Measurements from ENCODE around the gene DVL3.
"Not testable (repeated sequence)": the region's sequence is repeated elsewhere in the genome, so short reads cannot be mapped to it uniquely, and the experiment has no call there.

DVL3 gene

DNA sequence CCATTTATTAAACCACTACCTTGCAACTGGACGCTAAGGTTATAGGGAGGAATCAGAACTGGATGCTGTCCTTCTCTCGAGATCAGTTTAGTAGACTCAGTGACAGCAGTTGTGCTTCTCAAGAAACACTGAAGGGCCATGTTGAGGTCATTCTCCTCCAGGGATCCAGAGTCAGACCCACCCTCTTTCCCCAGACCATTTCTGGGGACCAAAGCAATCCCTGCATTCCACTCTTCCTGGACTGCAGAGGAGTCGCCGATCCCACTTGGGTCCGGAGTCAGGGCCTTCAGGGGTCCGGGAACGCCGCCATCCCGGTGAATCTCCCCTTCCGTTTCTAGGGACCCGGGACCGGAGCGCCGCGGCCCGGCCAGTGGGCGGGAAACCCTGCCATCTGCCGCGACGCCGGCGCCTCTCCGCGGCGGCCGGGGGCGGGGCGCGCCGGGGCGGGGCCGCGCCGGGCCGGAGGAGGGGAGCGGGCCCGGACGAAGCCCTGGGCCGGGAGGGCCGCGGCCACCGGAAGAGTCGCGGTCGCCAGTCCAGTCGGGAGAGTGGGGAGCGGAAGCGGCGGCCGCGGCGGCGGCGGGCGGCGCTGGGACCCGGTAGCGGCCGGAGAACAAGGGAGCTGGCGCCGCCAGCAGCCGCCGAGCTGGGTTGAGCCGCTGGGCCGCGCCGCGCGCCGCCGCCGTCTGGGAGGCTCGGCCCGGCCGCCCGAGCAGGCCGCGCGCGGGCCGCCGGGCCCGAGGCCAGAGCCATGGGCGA is at the start of gene DVL3:
TSS of gene DVL3 (plus strand) at position 493 of the 759 bp plus-strand sequence. CDS start at position 752, 259 bp downstream.
- DNase-seq, result peak; percentile 84

DNA sequence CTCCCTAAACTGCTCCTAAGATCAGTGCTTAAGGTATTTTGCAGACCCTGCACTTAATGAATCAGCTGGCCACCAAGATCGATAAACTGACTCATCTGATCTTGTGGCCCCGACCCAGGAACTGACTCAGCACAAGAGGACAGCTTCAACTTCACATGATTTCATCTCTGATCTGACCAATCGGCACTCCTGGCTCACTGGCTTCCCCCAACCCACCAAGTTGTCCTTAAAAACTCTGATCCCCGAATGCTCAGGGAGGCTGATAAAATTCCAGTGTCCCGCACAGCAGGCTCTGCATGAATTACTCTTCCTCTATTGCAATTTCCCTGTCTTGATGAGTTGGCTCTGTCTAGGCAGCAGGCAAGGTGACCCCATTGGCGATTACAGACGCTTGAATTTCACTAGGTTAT is 44.9 kb upstream of the DVL3 start:
- peak; percentile 2 for DNase-seq

DNA sequence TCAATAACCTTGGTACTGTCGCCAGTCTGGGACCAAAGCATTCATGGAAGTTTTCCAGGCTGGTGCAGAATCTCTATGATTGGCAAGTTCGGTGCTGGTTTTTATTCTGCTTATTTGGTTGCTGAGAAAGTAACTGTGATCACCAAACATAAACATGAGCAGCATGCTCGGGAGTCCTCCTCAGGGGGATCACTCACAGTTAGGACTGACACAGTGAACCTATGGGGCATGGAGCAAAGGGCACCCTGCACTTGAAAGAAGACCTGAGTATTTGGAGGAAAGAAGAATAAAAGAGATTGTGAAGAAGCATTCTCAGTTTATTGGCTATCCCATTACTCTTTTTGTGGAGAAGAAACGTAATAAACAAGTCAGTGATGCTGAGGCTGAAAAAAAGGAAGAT is 39.2 kb upstream of the DVL3 start:
- no peak for DNase-seq

DNA sequence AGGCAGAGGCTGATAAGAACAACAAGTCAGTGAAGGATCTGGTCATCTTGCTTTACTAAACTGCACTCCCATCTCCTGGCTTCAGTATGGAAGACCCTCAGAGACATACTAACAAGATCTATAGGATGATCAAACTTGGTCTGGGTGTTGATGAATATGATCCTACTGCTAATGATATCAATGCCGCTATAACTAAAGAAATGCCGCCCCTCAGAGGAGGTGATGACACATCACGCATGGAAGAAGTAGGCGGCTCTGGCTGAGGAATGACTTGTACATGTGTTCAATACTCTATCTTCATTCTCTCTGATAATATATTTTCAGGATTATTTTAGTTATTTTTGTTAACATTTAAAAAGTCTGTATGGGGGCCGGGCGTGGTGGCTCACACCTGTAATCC is 37.5 kb upstream of the DVL3 start:
- DNase-seq, result no peak

DNA sequence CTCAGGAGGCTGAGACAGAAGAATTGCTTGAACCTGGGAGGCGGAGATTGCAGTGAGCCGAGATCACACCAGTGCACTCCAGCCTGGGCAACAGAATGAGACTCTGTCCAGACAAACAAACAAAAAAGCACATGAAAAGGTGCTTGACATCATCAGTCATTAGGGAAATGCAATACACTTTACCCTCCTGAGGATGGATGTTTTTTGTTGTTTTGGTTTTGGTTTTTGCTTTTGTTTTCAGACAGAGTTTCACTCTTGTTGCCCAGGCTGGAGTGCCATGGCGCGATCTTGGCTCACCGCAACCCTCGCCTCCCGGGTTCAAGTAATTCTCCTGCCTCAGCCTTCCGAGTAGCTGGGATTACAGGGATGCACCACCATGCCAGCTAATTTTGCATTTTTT is 34.1 kb upstream of the DVL3 start:
- not testable (repeated sequence) for DNase-seq

DNA sequence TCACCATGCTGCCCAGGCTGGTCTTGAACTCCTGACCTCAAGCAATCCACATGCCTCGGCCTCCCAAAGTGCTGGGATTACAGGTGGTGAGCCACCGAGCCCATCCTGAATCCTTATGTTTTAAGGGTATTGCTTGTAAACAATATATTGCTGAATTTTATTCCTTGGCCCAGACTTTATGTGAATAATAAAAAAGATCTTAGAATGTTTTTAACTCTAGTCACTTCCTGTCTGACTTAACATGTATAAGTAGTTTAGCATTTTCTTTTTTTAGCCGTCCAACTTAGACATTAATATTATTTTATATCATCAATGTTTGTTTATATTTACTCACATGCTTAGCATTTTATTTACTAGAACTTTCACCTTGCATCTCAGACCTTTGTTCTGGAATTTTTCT is 29.2 kb upstream of the DVL3 start:
- DNase-seq, result no peak

DNA sequence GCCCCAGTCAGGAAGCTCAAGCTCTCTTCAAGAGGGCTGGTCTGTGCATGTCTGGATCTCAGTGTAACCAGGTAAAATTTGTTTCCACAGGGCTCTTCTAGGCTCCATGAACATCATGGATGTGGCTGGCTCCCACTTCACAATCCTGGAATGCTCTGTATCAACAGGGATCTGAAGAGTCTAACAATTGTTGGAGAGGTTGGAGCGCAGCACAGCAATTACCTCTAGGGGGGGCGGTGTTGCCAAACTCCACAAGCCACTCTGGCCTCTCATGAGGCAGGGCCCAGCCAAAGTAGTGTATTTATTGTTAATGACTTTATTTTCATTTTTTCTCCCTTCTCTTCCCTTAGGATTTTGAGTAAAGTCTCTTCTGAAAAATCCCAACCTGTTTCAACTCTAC is 26.2 kb upstream of the DVL3 start:
- DNase-seq, result peak; percentile 10

DNA sequence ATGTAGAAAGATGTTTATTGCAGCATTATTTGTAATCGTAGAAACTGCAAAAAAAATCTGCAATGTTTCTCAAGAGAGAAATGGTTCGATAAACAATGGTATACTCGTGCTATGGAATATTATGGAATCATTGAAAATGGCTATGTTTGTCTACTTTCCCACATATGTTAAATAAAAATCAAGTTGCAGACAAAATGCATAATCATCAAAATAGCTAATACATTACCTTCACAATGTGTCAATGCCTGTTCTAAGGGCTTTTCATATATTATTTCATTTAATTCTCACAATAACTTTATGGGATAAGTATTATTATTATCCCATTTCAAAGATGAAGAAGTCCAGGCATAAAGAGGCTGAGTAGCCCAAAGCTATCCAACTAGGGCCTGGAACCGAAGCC is 22.2 kb upstream of the DVL3 start:
- no peak for DNase-seq

DNA sequence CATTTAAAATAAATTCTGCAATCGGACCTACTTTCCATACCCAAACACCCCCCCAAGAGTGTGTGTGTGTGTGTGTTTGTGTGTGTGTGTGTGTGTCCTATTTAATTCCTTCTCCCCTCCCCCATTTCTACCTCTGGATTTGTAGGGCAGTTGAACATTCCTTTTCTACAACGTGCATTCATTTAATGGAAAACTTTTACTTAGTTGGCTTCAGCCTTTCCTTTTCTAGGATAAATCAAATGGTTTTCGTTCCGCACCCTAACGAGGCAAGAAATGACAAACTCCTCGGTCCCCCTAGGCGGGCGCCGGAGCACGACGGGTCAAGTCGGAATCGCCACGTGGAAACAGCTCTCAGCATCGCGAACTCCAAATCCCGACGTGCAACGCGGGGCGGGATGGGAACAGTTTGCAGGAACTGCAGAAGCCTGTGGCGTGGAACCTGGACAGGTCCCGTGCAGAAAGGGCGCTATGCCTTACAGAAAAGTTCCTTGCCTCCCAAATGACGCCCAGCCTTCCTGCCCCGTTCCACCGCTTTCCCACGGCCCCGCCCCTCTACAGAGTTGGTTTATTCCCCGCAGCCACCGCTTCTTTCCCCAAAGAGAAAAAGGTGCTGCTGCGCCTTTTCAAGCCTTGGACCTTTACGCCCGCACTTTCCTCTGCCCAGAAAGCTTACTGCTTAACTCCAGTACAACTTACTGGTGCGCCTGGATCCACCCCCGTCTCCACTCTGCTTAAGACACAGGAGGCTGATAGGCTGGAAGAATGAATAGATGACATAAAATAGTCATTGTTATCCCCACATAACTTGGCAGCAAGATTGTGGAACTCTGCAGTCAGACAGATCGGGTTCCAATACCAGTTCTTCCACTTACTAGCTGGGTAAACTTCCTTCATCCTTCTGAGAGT is 21.1 kb upstream of the DVL3 start:
- peak; percentile 89 for DNase-seq

DNA sequence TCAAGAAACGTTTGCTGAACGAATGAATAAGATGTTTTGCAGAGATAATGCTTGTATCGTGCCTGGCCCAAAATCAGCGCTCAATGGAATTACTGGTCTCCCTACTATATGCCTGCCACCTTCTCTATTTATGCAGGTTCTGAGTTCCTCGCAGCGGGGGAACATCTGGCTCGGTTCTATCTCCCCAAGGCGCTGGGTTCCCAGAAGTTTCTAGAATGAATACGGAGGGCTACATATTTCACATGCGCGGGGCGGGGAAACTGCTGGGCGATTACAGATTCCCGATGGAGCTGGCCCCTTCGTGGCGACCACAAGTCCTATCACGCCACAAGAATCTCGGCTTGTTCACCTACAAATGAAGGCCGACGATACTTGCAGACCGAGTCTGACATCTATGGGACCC is 20.4 kb upstream of the DVL3 start:
- peak; percentile 75 for DNase-seq

DNA sequence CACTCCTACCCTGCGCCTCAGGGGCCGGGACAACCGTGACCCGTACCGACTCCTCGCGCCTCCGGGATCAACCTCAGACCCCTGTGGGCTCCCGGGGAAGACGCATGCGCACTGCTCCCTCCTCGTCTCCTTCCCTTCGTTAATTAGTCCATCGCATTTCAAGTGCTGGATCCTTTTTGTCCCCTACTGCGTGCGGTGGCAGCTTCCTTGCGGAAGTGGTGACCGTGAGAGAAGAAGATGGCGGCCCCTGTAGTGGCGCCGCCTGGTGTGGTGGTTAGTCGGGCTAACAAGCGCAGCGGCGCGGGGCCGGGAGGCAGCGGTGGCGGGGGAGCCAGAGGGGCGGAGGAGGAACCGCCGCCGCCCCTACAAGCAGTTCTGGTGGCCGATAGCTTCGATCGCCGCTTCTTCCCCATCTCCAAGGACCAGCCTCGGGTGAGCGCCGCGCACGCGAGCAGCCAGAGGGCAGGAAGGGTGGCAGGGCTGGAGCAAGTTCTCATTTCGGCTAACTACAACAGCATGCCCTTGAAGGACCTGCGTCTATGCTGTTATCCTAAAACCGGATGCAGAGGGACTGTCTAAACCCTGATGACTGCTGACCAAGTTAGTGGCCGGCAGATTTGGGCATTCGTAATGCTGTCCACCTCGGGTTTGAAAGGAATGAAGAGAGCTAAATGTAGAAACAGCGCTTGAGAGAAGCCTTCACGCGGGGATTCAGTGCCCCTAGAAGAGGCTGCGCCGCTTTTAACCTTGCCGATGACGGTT is 19.8 kb upstream of the DVL3 start, which contains the start of gene EIF2B5:
TSS of gene EIF2B5 (plus strand) at position 210 of the 762 bp plus-strand sequence. CDS start at position 238, 28 bp downstream.
- peak; percentile 98 for DNase-seq

DNA sequence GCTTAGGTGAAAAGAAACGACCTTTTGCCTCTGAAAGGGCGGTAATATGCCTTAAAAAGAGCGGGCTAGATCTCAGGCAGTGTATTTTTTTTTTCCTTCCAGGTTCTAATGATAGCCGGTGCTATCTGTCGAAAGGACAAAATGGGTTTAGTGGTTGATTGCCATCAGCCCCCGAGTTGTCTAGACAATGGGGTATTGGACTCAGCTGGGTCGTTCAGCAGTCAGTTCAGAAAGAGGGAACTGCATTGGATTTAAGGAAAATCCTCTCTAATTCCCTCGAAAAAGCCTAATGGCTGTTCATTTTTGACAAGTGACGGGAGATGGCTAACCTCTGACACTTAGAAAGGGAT is 19.3 kb upstream of the DVL3 start:
- DNase-seq, result no peak

DNA sequence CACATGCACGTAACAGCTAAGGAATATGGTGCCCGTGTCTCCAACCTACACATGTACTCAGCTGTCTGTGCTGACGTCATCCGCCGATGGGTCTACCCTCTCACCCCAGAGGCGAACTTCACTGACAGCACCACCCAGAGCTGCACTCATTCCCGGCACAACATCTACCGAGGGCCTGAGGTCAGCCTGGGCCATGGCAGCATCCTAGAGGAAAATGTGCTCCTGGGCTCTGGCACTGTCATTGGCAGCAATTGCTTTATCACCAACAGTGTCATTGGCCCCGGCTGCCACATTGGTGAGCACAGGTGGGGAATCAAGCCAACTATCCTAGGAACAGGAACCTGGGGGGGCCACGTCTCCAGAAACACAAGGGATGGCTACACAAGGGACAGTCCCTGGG is 14.7 kb upstream of the DVL3 start:
- no peak for DNase-seq

DNA sequence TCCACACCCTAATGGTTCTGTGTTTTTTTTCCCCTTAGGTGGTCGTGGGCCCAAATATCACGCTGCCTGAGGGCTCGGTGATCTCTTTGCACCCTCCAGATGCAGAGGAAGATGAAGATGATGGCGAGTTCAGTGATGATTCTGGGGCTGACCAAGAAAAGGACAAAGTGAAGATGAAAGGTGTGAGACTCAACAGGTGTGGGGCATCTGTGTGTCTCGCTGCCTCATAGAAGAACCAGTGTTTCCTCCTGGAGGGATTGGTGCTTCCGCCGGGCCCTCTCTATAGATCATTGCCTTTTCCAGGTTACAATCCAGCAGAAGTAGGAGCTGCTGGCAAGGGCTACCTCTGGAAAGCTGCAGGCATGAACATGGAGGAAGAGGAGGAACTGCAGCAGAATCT is 13.0 kb upstream of the DVL3 start:
- no peak for DNase-seq

DNA sequence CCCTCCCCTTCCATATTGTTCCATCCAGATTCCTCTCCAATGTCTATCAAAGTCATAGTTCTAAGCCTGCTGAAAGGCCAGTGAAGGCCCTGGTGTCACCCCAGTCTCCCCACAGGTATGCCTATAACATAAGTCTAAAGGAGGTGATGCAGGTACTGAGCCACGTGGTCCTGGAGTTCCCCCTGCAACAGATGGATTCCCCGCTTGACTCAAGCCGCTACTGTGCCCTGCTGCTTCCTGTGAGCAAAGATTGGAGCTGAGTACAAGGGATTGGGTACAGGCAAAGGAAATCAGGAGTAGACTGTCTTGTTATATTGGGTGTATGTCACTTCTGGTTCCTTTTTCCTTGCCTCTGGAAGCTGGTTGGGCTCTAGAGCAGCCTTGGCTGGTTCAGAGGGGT is 11.8 kb upstream of the DVL3 start:
- DNase-seq, result no peak

DNA sequence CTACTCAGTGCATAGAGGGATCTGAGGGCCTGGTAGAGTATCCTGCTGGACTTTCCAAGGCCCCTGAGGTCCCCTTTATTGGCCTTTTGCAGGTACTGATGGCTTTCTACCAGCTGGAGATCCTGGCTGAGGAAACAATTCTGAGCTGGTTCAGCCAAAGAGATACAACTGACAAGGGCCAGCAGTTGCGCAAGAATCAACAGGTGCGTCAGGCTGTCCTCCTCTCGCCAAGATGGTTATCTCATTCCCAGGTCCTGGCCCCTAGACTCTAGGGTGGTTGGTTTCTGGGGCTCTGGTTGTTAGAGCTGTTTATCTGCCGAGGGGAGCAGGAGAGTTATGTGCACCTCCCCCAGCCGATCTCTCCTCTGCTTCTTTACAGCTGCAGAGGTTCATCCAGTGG is 10.7 kb upstream of the DVL3 start:
- no peak for DNase-seq

DNA sequence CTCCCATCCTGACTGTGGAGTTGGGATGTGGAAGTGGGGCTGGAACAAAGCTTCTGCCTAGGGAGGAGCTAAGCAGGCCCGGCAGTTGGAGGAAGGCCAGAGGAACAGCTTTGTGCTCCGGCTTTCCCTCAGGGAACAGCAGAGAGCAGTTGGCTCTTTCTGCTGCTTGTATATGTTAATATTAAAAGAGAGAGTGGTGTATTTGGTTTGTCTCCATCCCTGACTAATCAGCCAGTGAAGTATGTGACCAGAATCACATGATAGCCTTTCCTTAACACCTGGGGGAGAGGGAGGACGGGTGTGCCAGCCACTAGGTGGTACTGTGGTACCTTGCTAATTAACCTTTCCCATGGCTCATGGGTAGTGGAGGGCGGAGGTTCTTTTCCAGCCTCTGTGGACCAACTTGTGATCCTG is 10.1 kb upstream of the DVL3 start:
- peak; percentile 49 for DNase-seq

DNA sequence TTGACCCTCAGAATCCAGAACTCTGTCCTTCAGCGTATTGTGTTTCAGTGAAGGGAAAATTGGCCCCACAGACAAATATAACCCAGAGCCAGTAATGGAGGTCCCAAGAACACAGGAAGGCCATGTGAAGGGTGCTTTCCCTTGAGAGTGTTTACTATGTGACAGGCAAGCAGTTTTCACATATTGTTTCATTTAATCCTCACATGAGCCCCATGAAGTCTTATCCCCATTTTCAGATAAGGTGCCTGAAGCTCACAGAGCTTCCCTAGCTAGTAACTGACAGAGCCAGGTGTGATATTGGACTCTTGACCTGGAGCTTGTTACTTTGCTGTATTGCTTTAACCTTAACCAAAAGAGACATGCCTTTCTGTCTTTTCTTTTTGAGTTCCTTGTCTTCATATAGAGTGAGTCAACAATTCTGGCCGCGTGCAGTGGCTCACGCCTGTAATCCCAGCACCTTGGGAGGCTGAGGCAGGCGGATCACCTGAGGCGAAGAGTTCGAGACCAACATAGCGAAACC is 9.4 kb upstream of the DVL3 start:
- DNase-seq, result no peak

DNA sequence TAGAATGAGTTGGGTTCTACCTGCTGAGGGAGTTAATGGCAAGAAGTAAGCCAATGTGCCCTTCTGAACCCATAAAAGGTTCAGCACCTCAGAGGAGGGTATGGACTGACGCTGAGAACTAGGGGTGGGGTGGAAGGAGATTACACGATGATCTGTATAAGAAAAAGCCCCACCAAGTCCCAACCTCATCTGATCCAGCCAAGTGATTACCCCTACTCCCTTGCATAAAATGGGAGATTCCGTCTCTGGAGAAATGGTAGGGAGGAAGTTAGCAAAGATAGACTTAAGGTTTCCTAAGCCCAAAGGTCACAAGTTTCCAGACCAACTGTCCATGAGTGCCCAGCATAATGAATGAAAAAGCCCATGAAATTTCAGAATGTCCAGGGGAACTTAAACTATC is 7.1 kb upstream of the DVL3 start:
- DNase-seq, result no peak

DNA sequence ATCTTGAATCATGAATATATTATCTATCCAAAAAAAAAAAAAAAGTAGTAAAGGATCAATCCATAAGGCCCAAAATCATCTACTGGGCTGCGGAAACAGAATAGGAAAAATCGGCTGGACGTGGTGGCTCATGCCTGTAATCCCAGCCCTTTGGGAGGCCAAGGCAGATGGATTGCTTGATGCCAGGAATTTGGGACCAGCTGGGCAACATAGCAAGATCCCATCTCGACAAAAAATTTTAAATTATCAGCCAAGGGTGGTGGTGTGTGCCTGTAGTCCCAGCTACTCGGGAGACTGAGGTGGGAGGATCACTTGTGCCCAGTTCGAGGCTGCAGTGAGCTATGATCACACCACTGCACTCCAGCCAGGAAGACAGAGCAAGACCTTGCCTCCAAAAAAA is 6.1 kb upstream of the DVL3 start:
- no peak for DNase-seq

DNA sequence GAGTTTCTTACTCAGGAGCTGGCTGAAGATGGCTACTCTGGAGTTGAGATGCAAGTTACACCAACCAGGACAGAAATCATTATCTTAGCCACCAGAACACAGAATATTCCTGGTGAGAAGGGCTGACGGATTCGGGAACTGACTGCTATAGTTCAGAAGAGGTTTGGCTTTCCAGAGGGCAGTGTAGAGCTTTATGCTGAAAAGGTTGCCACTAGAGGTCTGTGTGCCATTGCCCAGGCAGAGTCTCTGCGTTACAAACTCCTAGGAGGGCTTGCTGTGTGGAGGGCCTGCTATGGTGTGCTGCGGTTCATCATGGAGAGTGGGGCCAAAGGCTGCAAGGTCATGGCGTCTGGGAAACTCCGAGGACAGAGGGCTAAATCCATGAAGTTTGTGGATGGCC is 5.4 kb upstream of the DVL3 start:
- DNase-seq, result not testable (repeated sequence)

DNA sequence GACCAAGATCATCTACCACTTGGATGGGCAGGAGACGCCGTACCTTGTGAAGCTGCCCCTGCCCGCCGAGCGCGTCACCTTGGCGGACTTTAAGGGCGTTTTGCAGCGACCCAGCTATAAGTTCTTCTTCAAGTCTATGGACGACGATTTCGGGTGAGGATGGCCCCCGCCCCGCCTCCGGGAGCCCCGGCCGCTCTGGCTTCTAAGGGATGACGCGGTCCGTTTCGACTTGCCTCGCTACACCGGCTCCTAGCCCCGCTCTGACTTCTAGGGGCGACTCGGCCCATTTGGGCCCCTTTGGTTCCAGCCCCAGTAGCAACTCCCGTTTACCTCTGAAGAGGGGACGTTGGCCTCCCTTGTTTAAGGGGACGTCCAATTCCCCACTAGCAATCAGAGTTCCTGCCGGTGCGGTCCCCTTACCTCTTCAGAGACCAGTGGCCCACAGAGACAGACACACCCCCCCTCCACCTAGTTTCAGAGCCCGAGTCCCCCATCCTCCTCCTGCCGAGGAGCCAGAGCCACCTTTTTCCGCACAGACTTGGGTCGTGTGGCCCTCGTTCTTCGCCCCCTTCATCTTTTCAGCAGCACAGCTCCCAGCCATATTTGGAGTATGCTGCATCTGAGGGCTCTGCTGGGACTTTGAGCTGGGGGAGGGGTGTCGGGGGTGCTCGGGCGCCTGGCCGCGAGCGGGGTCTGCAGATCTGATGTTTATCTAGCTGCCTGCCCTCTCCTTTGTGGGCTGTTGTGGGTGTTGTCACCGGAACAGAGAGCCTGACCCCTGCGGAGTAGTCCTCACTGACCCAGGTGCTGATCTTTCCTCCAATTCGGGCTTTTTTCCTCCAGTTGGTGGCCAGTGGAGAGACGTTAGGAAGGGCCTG is 706 bp downstream of the DVL3 start:
- no peak for DNase-seq

Measured in eye (tissue), 1 donor.